Panc1 (cell line): ENCODE data around the gene NRCAM.

ENCODE experiments used
- POLR2AphosphoS5 ChIP-seq: IDR thresholded peaks from 2 replicates; pipeline ENCODE4 v1.6.1; 2012; ENCODE audit warnings: mild to moderate bottlenecking, low read depth, low read length, moderate library complexity
- SIN3A ChIP-seq: IDR thresholded peaks from 2 replicates; pipeline ENCODE4 v1.6.1; 2012; ENCODE audit warnings: low read depth, mild to moderate bottlenecking, low read length, moderate library complexity, borderline replicate concordance; ENCODE audit not compliant: insufficient read depth
- TF ChIP-seq, protein P1 (sequence below): fragments of 450-650 bp; IDR thresholded peaks from 2 replicates; pipeline ENCODE4 v1.5.1; 2017; ENCODE audit warnings: mild to moderate bottlenecking
- TF ChIP-seq, protein P2 (sequence below), 2 experiments: IDR thresholded peaks; 2 replicates each; pipeline ENCODE4 v1.6.1; 2011 to 2012; ENCODE audit warnings: low read depth in 2 of 2, control low read depth in 1 of 2, low read length in 1 of 2, mild to moderate bottlenecking in 1 of 2, moderate library complexity in 1 of 2; ENCODE audit not compliant: insufficient read depth in 1 of 2

DNA sequence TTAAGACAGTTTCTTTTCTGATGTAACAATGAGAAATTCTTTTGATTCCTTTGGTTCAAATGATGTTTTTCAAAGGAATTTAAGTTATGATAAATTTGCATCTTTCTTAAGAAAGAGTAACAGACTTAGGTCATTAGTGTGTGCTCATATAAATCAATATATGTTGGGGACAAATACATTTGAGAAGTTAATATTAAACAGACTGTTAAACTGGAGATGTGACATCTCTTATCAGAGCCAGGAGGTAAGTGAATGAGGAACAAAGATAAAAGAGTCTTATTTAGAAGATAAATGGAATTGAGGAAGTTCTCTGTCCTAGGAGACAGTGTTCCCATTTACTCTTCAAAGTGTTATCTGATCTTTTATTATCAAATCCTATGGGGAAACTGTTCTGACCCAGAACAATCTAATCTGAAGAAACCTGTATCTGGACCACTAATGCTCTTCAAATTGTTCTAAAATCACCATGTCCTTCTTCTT lies 221.2 kb downstream of the NRCAM start:
- TF ChIP-seq, protein P1, sequence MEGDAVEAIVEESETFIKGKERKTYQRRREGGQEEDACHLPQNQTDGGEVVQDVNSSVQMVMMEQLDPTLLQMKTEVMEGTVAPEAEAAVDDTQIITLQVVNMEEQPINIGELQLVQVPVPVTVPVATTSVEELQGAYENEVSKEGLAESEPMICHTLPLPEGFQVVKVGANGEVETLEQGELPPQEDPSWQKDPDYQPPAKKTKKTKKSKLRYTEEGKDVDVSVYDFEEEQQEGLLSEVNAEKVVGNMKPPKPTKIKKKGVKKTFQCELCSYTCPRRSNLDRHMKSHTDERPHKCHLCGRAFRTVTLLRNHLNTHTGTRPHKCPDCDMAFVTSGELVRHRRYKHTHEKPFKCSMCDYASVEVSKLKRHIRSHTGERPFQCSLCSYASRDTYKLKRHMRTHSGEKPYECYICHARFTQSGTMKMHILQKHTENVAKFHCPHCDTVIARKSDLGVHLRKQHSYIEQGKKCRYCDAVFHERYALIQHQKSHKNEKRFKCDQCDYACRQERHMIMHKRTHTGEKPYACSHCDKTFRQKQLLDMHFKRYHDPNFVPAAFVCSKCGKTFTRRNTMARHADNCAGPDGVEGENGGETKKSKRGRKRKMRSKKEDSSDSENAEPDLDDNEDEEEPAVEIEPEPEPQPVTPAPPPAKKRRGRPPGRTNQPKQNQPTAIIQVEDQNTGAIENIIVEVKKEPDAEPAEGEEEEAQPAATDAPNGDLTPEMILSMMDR: no peak
- TF ChIP-seq, protein P2, sequence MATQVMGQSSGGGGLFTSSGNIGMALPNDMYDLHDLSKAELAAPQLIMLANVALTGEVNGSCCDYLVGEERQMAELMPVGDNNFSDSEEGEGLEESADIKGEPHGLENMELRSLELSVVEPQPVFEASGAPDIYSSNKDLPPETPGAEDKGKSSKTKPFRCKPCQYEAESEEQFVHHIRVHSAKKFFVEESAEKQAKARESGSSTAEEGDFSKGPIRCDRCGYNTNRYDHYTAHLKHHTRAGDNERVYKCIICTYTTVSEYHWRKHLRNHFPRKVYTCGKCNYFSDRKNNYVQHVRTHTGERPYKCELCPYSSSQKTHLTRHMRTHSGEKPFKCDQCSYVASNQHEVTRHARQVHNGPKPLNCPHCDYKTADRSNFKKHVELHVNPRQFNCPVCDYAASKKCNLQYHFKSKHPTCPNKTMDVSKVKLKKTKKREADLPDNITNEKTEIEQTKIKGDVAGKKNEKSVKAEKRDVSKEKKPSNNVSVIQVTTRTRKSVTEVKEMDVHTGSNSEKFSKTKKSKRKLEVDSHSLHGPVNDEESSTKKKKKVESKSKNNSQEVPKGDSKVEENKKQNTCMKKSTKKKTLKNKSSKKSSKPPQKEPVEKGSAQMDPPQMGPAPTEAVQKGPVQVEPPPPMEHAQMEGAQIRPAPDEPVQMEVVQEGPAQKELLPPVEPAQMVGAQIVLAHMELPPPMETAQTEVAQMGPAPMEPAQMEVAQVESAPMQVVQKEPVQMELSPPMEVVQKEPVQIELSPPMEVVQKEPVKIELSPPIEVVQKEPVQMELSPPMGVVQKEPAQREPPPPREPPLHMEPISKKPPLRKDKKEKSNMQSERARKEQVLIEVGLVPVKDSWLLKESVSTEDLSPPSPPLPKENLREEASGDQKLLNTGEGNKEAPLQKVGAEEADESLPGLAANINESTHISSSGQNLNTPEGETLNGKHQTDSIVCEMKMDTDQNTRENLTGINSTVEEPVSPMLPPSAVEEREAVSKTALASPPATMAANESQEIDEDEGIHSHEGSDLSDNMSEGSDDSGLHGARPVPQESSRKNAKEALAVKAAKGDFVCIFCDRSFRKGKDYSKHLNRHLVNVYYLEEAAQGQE (IDR thresholded peaks at IDR 0.05; ENCODE audit: insufficient read depth in 1 of 2, low read depth in 2 of 2, low read length in 1 of 2): no peak
- TF ChIP-seq POLR2AphosphoS5: no peak
- TF ChIP-seq SIN3A: no peak
